Cardiac muscle cell (in vitro differentiated cells and primary cell): ENCODE results near the gene CACNB4. TPM values are rescaled to one million over a fixed set of nuclear protein-coding genes. Genes with fewer than 3 reads are reported as not detected.

Experiments
- DNase-seq, 2 donors: peaks; one replicate each; pipeline versions ENCODE4 v3.0.0 to v3.0.0-alpha.2; 2010 to 2017; ENCODE audit warnings: low read depth in 1 of 2, low spot score in 1 of 2
- H3K27ac ChIP-seq: fragments of 200-600 bp; sonication (generic); 2 replicates; pipeline ENCODE4 v1.5.1; 2016
- H3K27me3 ChIP-seq: fragments of 200-600 bp; sonication (generic); 2 replicates; pipeline ENCODE4 v1.6.0; 2016; ENCODE audit warnings: control low read depth
- H3K36me3 ChIP-seq: fragments of 200-600 bp; sonication (generic); 2 replicates; pipeline ENCODE4 v1.5.1; 2016; ENCODE audit warnings: control low read depth
- H3K4me1 ChIP-seq: fragments of 200-600 bp; sonication (generic); 2 replicates; pipeline ENCODE4 v1.8.1; 2017; ENCODE audit warnings: low read depth, mild to moderate bottlenecking, mixed run types
- H3K4me3 ChIP-seq: fragments of 200-600 bp; sonication (generic); 2 replicates; pipeline ENCODE4 v1.5.1; 2016; ENCODE audit warnings: mild to moderate bottlenecking
- H3K9me3 ChIP-seq: fragments of 200-600 bp; sonication (generic); 2 replicates; pipeline ENCODE4 v1.5.1; 2017; ENCODE audit warnings: low read depth, mild to moderate bottlenecking, control low read depth
- polyA plus RNA-seq: library from polyadenylated mRNA; unstranded; fragments of >200 nt; fragmentation: Nextera tagmentation; extraction: Ambion mirVana; gene quantifications from 2 replicates; pipeline ENCODE4 v1.2.1, GENCODE V29; 2016
- total RNA-seq: library from RNA; depleted of rRNA; stranded (reverse); fragments of >200 nt; gene quantifications from 2 replicates; pipeline ENCODE4 v1.2.3, GENCODE V29; 2016
- TF ChIP-seq, protein P1 (sequence below): IDR thresholded peaks from 2 replicates; pipeline ENCODE4 v1.5.1; 2012; ENCODE audit warnings: low read depth, mild to moderate bottlenecking, low read length

Gene CACNB4
- total and polyA plus RNA-seq, 2 experiments from 2014 or later: 0.09 to 0.18 TPM

DNA sequence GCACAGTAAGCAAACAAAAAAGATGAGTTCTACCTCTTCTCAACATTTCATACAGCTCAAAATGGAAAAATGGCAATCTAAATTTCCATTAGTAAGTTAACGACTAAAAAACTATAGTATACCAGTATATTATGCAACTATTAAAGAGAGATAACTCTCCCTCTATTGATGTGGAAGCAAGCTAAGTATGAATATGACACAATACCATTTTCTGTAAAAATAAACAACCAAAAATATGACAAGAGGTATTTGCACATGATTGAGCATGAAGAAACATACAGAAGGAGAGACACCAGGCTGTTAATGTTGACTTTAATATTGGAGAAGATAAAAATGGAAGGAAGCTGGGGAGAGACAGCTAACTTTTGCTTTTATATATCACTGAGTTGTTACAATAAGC lies 167.1 kb downstream of the CACNB4 start:
- Histone ChIP-seq H3K27me3 (no peaks in the 10 kb centered on the region), H3K27ac (no peak overlapping the region), H3K9me3 (no peaks in the 10 kb centered on the region), H3K4me1 (no peaks in the 10 kb centered on the region), H3K4me3 (no peak overlapping the region), H3K36me3 (no peaks in the 10 kb centered on the region)
- TF ChIP-seq, protein P1, sequence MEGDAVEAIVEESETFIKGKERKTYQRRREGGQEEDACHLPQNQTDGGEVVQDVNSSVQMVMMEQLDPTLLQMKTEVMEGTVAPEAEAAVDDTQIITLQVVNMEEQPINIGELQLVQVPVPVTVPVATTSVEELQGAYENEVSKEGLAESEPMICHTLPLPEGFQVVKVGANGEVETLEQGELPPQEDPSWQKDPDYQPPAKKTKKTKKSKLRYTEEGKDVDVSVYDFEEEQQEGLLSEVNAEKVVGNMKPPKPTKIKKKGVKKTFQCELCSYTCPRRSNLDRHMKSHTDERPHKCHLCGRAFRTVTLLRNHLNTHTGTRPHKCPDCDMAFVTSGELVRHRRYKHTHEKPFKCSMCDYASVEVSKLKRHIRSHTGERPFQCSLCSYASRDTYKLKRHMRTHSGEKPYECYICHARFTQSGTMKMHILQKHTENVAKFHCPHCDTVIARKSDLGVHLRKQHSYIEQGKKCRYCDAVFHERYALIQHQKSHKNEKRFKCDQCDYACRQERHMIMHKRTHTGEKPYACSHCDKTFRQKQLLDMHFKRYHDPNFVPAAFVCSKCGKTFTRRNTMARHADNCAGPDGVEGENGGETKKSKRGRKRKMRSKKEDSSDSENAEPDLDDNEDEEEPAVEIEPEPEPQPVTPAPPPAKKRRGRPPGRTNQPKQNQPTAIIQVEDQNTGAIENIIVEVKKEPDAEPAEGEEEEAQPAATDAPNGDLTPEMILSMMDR: no peak
- no peak for DNase-seq

DNA sequence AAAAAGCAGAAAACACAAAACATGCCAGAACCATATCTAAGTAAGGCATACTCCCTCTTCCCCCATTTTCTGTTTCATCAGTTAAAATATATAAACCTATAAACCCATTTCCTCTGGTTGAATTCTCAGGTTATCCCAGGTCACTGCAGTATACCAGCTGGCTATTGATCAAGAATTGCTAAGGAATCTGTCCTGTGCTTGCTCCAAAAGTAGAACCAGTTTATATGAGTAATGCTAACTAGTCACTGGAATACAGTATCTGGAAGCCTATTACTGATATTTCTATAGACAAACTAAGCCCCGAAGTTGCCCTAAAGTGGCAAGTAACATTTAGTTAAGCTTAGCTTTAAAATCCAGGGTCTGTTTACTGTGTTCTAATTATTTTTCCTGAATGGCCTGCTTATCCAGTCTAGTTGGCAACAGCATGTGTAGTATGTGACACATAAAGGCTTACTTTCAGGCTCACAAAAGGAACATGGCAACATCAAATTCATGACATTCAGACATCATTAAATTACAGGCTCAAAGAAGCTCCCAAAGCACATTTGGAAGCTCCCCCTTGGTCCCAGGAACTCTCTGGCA lies 167.7 kb downstream of the CACNB4 start:
- Histone ChIP-seq H3K9me3 (no peaks in the 10 kb centered on the region), H3K4me1 (no peaks in the 10 kb centered on the region), H3K4me3 (no peak overlapping the region), H3K27me3 (no peaks in the 10 kb centered on the region), H3K36me3 (no peaks in the 10 kb centered on the region), H3K27ac (no peak overlapping the region)
- TF ChIP-seq, protein P1: no peak
- DNase-seq: no peak

GRCh38 chr2:151930042-151930441 lies 168.8 kb downstream of the CACNB4 start:
- TF ChIP-seq, protein P1: no peak
- Histone ChIP-seq H3K9me3 (no peaks in the 10 kb centered on the region), H3K27me3 (no peaks in the 10 kb centered on the region), H3K4me1 (no peaks in the 10 kb centered on the region), H3K4me3 (no peak overlapping the region), H3K27ac (no peak overlapping the region), H3K36me3 (no peaks in the 10 kb centered on the region)
- DNase-seq: no peak

GRCh38 chr2:151928380-151928779 lies 170.5 kb downstream of the CACNB4 start:
- H3K4me3 ChIP-seq: no peak overlapping the region
- TF ChIP-seq, protein P1: no peak
- H3K9me3 ChIP-seq: no peaks in the 10 kb centered on the region
- no peak for DNase-seq
- H3K36me3 ChIP-seq: no peaks in the 10 kb centered on the region
- no peaks in the 10 kb centered on the region for H3K4me1 ChIP-seq
- no peak overlapping the region for H3K27ac ChIP-seq
- no peaks in the 10 kb centered on the region for H3K27me3 ChIP-seq

DNA sequence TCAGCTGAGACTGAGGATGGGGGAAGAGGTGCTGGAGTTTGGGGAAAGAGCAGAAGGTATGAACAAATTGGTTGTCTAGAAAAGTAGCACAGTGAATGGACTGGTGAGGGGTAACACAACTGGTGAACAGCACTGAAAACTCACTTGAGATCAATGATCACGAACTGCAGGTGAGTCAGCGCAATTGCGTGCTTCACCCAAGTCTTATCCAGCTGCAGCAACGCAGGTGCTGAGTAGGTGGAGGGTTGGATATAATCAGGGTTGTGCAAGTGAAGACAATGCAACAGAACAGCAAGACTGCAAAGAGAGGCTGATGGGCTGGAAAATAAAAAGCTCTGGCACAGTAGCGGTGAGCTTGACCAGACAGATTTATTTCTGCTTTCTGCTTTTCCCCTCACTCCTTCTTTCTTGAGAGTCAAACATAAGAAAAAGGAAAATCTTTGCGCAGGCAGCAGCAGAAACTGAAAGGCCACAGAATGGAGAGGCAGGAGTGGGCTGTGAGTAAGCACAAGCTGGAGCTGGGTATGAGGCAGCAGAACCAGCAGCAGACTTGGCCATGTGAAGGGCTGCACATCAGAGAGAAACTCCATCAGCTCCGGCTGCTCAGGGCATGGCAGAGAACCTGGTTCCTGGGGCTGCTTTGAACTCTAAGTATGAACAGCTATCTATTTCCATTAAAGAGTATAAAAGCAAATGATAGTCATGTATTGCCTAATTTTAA lies 171.2 kb downstream of the CACNB4 start:
- no peak overlapping the region for H3K4me3 ChIP-seq
- no peaks in the 10 kb centered on the region for H3K36me3 ChIP-seq
- no peak for DNase-seq
- H3K4me1 ChIP-seq: no peaks in the 10 kb centered on the region
- no peak overlapping the region for H3K27ac ChIP-seq
- no peaks in the 10 kb centered on the region for H3K9me3 ChIP-seq
- TF ChIP-seq, protein P1: no peak
- no peaks in the 10 kb centered on the region for H3K27me3 ChIP-seq
